Type B pancreatic cell (in vitro differentiated cells): ENCODE data around the gene NEURL1. TPM values are rescaled to one million over a fixed set of nuclear protein-coding genes. Genes with fewer than 3 reads are reported as not detected.

Experiments
- DNase-seq: peaks from one replicate; pipeline ENCODE4 v3.0.0; 2021; ENCODE audit warnings: mixed read lengths; ENCODE audit not compliant: unreplicated experiment; ENCODE audit errors: extremely low spot score
- H3K27ac Mint-ChIP-seq: 2 replicates; pipeline ENCODE4 v1.8.0; 2021; ENCODE audit warnings: mild to moderate bottlenecking, mixed read lengths
- H3K27me3 Mint-ChIP-seq: 2 replicates; pipeline ENCODE4 v1.8.0; 2021; ENCODE audit warnings: mixed read lengths
- H3K36me3 Mint-ChIP-seq: 2 replicates; pipeline ENCODE4 v1.8.0; 2021; ENCODE audit warnings: mixed read lengths
- H3K4me1 Mint-ChIP-seq: one replicate; pipeline ENCODE4 v1.8.0; 2021; ENCODE audit warnings: mixed read lengths; ENCODE audit not compliant: unreplicated experiment
- H3K4me3 Mint-ChIP-seq: 2 replicates; pipeline ENCODE4 v1.8.0; 2021; ENCODE audit warnings: mild to moderate bottlenecking, mixed read lengths
- H3K9me3 Mint-ChIP-seq: 2 replicates; pipeline ENCODE4 v1.8.0; 2021; ENCODE audit warnings: mixed read lengths
- total RNA-seq: library from RNA; stranded (reverse); gene quantifications from 2 replicates; pipeline ENCODE4 v1.2.1, GENCODE V29; 2021; ENCODE audit warnings: low replicate concordance
- TF ChIP-seq, protein P1 (sequence below): fragments of 200-600 bp; sonication (generic); conservative IDR thresholded peaks from 2 replicates; pipeline ENCODE4 v1.5.0; 2021; ENCODE audit warnings: antibody characterized with exemption, mild to moderate bottlenecking

The NEURL1 gene
- total RNA-seq, 1 donor from 2014 or later = 38.3 TPM

DNA sequence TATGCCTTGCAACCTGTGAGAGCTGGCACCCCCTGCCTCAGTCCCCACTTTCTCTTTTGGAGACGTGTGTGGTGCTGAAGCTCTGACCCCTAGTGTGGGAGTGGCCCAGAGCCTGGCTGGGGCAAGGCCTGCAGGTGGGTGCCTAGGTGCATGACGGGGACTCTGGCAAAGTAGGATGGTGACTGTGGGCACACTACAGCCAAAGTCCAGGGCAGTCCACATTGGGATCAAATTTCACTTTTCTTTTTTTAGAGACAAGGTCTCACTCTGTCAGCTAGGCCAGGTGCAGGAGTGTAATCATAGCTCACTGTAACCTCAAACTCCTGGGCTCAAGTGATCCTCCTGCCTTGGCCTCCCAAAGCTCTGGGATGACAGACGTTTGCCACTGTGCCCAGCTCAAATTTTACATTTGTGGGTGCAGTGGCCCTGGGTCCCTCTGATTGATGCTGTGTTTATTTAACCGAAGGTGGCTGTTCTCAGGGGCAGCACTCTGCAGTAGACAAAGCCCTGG lies 52.3 kb downstream of the NEURL1 start:
- no peaks in the 10 kb centered on the region for H3K9me3 Mint-ChIP-seq

GRCh38 chr10:103546401-103546800 lies 52.9 kb downstream of the NEURL1 start:
- no peak for DNase-seq
- Mint-ChIP-seq H3K27me3 (no peaks in the 10 kb centered on the region), H3K27ac (peak overlapping the region; percentile 31), H3K4me3 (no peak overlapping the region), H3K4me1 (peaks cover 25% of the 10 kb centered on the region), H3K9me3 (no peaks in the 10 kb centered on the region), H3K36me3 (no peaks in the 10 kb centered on the region)
- TF ChIP-seq, protein P1, sequence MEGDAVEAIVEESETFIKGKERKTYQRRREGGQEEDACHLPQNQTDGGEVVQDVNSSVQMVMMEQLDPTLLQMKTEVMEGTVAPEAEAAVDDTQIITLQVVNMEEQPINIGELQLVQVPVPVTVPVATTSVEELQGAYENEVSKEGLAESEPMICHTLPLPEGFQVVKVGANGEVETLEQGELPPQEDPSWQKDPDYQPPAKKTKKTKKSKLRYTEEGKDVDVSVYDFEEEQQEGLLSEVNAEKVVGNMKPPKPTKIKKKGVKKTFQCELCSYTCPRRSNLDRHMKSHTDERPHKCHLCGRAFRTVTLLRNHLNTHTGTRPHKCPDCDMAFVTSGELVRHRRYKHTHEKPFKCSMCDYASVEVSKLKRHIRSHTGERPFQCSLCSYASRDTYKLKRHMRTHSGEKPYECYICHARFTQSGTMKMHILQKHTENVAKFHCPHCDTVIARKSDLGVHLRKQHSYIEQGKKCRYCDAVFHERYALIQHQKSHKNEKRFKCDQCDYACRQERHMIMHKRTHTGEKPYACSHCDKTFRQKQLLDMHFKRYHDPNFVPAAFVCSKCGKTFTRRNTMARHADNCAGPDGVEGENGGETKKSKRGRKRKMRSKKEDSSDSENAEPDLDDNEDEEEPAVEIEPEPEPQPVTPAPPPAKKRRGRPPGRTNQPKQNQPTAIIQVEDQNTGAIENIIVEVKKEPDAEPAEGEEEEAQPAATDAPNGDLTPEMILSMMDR = no peak

More for the DNA sequence above, 52.3 kb downstream of the NEURL1 start:
- Mint-ChIP-seq H3K4me3 (no peak overlapping the region), H3K27ac (no peak overlapping the region), H3K27me3 (no peaks in the 10 kb centered on the region), H3K4me1 (peaks cover 29% of the 10 kb centered on the region), H3K36me3 (no peaks in the 10 kb centered on the region)
- TF ChIP-seq, protein P1 = no peak
- no peak for DNase-seq

DNA sequence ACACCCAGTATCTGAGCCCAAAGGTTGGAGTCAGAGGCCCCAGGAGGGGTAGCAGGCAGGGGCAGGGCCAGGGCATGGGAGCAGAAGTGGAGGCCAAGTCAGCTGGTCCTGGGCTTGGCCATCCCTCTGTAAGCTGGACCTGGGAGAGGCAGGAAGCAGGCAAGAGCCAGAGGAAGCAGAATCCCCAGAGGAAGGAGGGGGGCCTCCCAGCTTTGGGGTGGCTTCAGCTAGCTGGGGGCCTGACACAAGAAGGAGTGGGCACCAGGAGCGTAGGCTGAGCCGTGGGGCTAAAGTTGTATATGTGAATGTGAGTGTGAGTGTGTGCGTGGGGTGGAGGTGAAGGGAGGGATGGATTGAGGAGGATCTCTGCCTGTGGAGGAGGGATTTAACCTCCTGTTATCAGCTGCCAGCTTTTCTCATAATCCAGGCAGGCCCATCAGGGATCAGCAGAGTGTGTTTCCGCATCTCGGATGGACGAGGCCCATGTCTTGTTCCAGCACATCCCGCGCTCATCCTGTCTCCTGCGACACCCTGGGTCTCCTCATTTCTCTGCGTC lies 54.0 kb downstream of the NEURL1 start:
- DNase-seq = no peak
- H3K4me3 Mint-ChIP-seq = no peak overlapping the region
- H3K9me3 Mint-ChIP-seq = no peaks in the 10 kb centered on the region
- no peaks in the 10 kb centered on the region for H3K36me3 Mint-ChIP-seq
- TF ChIP-seq, protein P1 = no peak
- peak overlapping the region; percentile 29 for H3K27ac Mint-ChIP-seq
- H3K27me3 Mint-ChIP-seq = peaks cover 3% of the 10 kb centered on the region
- peaks cover 24% of the 10 kb centered on the region for H3K4me1 Mint-ChIP-seq

GRCh38 chr10:103548006-103548405 lies 54.5 kb downstream of the NEURL1 start:
- TF ChIP-seq, protein P1 = no peak
- H3K27me3 Mint-ChIP-seq = peaks cover 5% of the 10 kb centered on the region
- peaks cover 19% of the 10 kb centered on the region for H3K4me1 Mint-ChIP-seq
- no peak for DNase-seq
- peak overlapping the region; percentile 29 for H3K27ac Mint-ChIP-seq
- H3K9me3 Mint-ChIP-seq = no peaks in the 10 kb centered on the region
- H3K36me3 Mint-ChIP-seq = no peaks in the 10 kb centered on the region
- H3K4me3 Mint-ChIP-seq = no peak overlapping the region

GRCh38 chr10:103548581-103549348 lies 55.3 kb downstream of the NEURL1 start:
- DNase-seq = no peak
- no peak overlapping the region for H3K4me3 Mint-ChIP-seq
- peaks cover 13% of the 10 kb centered on the region for H3K4me1 Mint-ChIP-seq
- no peak overlapping the region for H3K27ac Mint-ChIP-seq
- TF ChIP-seq, protein P1 = no peak
- H3K36me3 Mint-ChIP-seq = no peaks in the 10 kb centered on the region
- peaks cover 5% of the 10 kb centered on the region for H3K27me3 Mint-ChIP-seq
- H3K9me3 Mint-ChIP-seq = no peaks in the 10 kb centered on the region
